ENCODE measurements around the gene OBSCN.

DNA sequence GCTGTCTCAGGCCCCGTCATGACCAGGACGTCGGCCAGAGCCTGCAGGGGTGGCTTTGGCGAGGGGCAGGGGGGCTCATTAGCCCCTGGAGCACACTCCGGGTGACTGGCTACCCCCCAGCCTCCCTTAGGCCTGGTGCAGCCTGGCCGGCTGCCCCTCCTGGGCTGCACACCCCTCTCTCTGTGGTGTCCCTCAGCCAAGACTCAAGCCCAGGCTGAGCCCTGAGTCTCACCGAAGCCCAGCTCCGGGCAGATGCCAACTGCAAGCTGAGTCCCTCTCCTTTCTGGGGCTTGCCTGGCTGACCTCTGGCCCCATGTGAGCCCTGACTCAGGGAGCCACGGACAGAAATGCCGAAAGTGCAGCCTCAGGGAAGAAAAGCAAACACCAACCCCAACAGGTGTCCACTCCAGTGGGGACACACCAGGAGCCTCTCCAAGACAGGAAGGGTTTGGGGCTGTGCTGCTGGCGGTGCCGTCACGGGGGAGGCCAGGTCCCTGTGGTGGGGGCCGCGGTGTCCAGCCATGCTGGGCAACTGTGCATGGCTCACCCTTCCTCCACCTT, 47.6 kb upstream of the OBSCN start:
- TF ChIP-seq EZH2 (IDR thresholded peaks at IDR 0.05; ENCODE audit: borderline replicate concordance, low read length), result no peak
- TF ChIP-seq, protein P1, sequence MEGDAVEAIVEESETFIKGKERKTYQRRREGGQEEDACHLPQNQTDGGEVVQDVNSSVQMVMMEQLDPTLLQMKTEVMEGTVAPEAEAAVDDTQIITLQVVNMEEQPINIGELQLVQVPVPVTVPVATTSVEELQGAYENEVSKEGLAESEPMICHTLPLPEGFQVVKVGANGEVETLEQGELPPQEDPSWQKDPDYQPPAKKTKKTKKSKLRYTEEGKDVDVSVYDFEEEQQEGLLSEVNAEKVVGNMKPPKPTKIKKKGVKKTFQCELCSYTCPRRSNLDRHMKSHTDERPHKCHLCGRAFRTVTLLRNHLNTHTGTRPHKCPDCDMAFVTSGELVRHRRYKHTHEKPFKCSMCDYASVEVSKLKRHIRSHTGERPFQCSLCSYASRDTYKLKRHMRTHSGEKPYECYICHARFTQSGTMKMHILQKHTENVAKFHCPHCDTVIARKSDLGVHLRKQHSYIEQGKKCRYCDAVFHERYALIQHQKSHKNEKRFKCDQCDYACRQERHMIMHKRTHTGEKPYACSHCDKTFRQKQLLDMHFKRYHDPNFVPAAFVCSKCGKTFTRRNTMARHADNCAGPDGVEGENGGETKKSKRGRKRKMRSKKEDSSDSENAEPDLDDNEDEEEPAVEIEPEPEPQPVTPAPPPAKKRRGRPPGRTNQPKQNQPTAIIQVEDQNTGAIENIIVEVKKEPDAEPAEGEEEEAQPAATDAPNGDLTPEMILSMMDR (IDR thresholded peaks at IDR 0.05; ENCODE audit: low read length), result no peak
